A549 (cell line): ENCODE measurements around the gene KCNQ1. TPM values are rescaled to one million over a fixed set of nuclear protein-coding genes. Genes with fewer than 3 reads are reported as not detected.

ENCODE experiments used
- ATAC-seq, 2 experiments: fragments of 200-7000 bp in 1 of 2; fragments of >200 bp in 1 of 2; cut with Nextera tagmentation in 1 of 2; cut with Tn5 transposase in 1 of 2; 3 replicates each; pipeline versions ENCODE4 v1.8.0 to v1.9.1; 2018 to 2020; ENCODE audit warnings: mild to moderate bottlenecking in 1 of 2, moderate library complexity in 1 of 2
- CTCF ChIA-PET: fragments of 300-600 bp; sonication (Branson Sonifier 250); formaldehyde crosslinking; extraction: SDS; loops from one replicate; lab custom pipeline; 2021; ENCODE audit warnings: antibody characterized with exemption, inconsistent platforms; lab: Yijun Ruan, JAX
- POLR2A ChIA-PET: fragments of 350-600 bp; formaldehyde crosslinking; extraction: SDS; loops from one replicate; lab custom pipeline; 2021; ENCODE audit warnings: antibody characterized with exemption, inconsistent platforms; lab: Yijun Ruan, JAX
- DNase-seq, 2 experiments: peaks; one replicate each; pipeline versions ENCODE4 v3.0.0 to v3.0.0-alpha.2; 2011 to 2016; ENCODE audit warnings: low read depth in 1 of 2, low spot score in 1 of 2
- FAIRE-seq: peaks from 2 replicates; lab custom pipeline; 2011; peaks lifted over from hg19 to GRCh38; lab: Jason Lieb, UNC
- H3K27ac ChIP-seq, 2 experiments: fragments of >200 bp; sonication (Bioruptor Twin); formaldehyde crosslinking; 3 replicates each; pipeline ENCODE4 v1.5.1; 2016 to 2017
- H3K4me1 ChIP-seq: fragments of >200 bp; sonication (Bioruptor Twin); formaldehyde crosslinking; 3 replicates; pipeline ENCODE4 v1.6.1; 2016
- H3K4me2 ChIP-seq: fragments of >200 bp; sonication (Bioruptor Twin); formaldehyde crosslinking; 3 replicates; pipeline ENCODE4 v1.6.1; 2016
- H3K4me3 ChIP-seq: fragments of >200 bp; sonication (Bioruptor Twin); formaldehyde crosslinking; 3 replicates; pipeline ENCODE4 v1.5.1; 2016
- H3K9me3 ChIP-seq: fragments of >200 bp; sonication (Bioruptor Twin); formaldehyde crosslinking; 3 replicates; pipeline ENCODE4 v1.6.1; 2016
- ATOH8 ChIP-seq: fragments of 250-450 bp; sonication (Bioruptor Pico); IDR thresholded peaks from 2 replicates; pipeline ENCODE4 v1.5.0; 2020; ENCODE audit warnings: low read depth, mild to moderate bottlenecking, moderate library complexity
- CBX2 ChIP-seq: fragments of 200-600 bp; sonication (generic); IDR thresholded peaks from 2 replicates; pipeline ENCODE4 v1.6.1; 2016; ENCODE audit warnings: low read depth, mild to moderate bottlenecking, borderline replicate concordance
- CEBPB ChIP-seq, 2 experiments: fragments of >200 bp in 1 of 2; sonication (Bioruptor Twin) in 1 of 2; formaldehyde crosslinking in 1 of 2; IDR thresholded peaks; 2 replicates each; pipeline ENCODE4 v1.6.1; 2012 to 2016
- CHD4 ChIP-seq: fragments of 200-600 bp; sonication (generic); IDR thresholded peaks from 2 replicates; pipeline ENCODE4 v1.6.1; 2016; ENCODE audit warnings: antibody characterized with exemption, mild to moderate bottlenecking, borderline replicate concordance
- CTCF ChIP-seq: fragments of >200 bp; sonication (Bioruptor Twin); formaldehyde crosslinking; IDR thresholded peaks from 3 replicates; pipeline ENCODE4 v1.5.1; 2016
- EHF ChIP-seq: fragments of 250-450 bp; sonication (Bioruptor Pico); IDR thresholded peaks from 2 replicates; pipeline ENCODE4 v1.5.0; 2020; ENCODE audit warnings: mild to moderate bottlenecking
- ESRRA ChIP-seq: fragments of 150-350 bp; IDR thresholded peaks from 2 replicates; pipeline ENCODE4 v1.6.1; 2014; ENCODE audit warnings: mild to moderate bottlenecking, low read length, borderline replicate concordance
- HEYL ChIP-seq: fragments of 250-450 bp; sonication (Bioruptor Pico); IDR thresholded peaks from 2 replicates; pipeline ENCODE4 v1.8.0; 2021; ENCODE audit warnings: mild to moderate bottlenecking, moderate library complexity
- HOXA7 ChIP-seq: fragments of 250-450 bp; sonication (Bioruptor Pico); IDR thresholded peaks from 2 replicates; pipeline ENCODE4 v1.5.0; 2020; ENCODE audit warnings: mild to moderate bottlenecking, moderate library complexity
- HOXB5 ChIP-seq: fragments of 250-450 bp; sonication (Bioruptor Pico); IDR thresholded peaks from 2 replicates; pipeline ENCODE4 v1.5.0; 2020; ENCODE audit warnings: mild to moderate bottlenecking, moderate library complexity
- KDM5A ChIP-seq: fragments of 200-600 bp; sonication (generic); IDR thresholded peaks from 2 replicates; pipeline ENCODE4 v1.6.1; 2016; ENCODE audit warnings: antibody characterized with exemption, mild to moderate bottlenecking
- MAZ ChIP-seq: fragments of 150-350 bp; IDR thresholded peaks from 2 replicates; pipeline ENCODE4 v1.6.1; 2014; ENCODE audit warnings: antibody characterized with exemption, low read depth, low read length, borderline replicate concordance
- NPAS2 ChIP-seq: fragments of 250-450 bp; sonication (Bioruptor Pico); IDR thresholded peaks from 2 replicates; pipeline ENCODE4 v1.8.0; 2022; ENCODE audit warnings: mild to moderate bottlenecking, moderate library complexity, borderline replicate concordance
- NR3C1 ChIP-seq: fragments of >200 bp; sonication (Bioruptor Twin); formaldehyde crosslinking; IDR thresholded peaks from 3 replicates; pipeline ENCODE4 v1.6.1; 2017
- PHF8 ChIP-seq: fragments of 200-600 bp; sonication (generic); IDR thresholded peaks from 2 replicates; pipeline ENCODE4 v1.6.1; 2016; ENCODE audit warnings: low read depth, mild to moderate bottlenecking, antibody characterized with exemption, moderate library complexity, borderline replicate concordance
- POLR2AphosphoS2 ChIP-seq: conservative IDR thresholded peaks from 2 replicates; pipeline ENCODE4 v1.6.1; 2012; ENCODE audit warnings: low read length, improper control_type of control experiment, inconsistent platforms
- RARB ChIP-seq: fragments of 250-450 bp; sonication (Bioruptor Pico); IDR thresholded peaks from 2 replicates; pipeline ENCODE4 v1.8.0; 2021; ENCODE audit warnings: mild to moderate bottlenecking, moderate library complexity
- REST ChIP-seq: fragments of 200-600 bp; sonication (generic); IDR thresholded peaks from 2 replicates; pipeline ENCODE4 v1.6.1; 2016; ENCODE audit warnings: antibody characterized with exemption, mild to moderate bottlenecking, moderate library complexity
- SMC3 ChIP-seq: fragments of >200 bp; sonication (Bioruptor Twin); formaldehyde crosslinking; IDR thresholded peaks from 3 replicates; pipeline ENCODE4 v1.6.1; 2018; ENCODE audit warnings: inconsistent platforms
- SREBF2 ChIP-seq: fragments of 450-650 bp; IDR thresholded peaks from 2 replicates; pipeline ENCODE4 v1.6.1; 2014; ENCODE audit warnings: mild to moderate bottlenecking, moderate library complexity
- TFCP2L1 ChIP-seq: fragments of 250-450 bp; sonication (Bioruptor Pico); IDR thresholded peaks from 2 replicates; pipeline ENCODE4 v1.5.0; 2021; ENCODE audit warnings: mild to moderate bottlenecking
- TP53 ChIP-seq: fragments of 250-450 bp; sonication (Bioruptor Pico); IDR thresholded peaks from 2 replicates; pipeline ENCODE4 v1.5.0; 2021; ENCODE audit warnings: mild to moderate bottlenecking, moderate library complexity
- USF2 ChIP-seq: fragments of 450-650 bp; IDR thresholded peaks from 2 replicates; pipeline ENCODE4 v1.6.1; 2014; ENCODE audit warnings: antibody characterized with exemption
- ZC3H11A ChIP-seq: fragments of 450-650 bp; IDR thresholded peaks from 2 replicates; pipeline ENCODE4 v1.6.1; 2014; ENCODE audit warnings: antibody characterized with exemption, mild to moderate bottlenecking
- ZFP36 ChIP-seq: fragments of 450-650 bp; IDR thresholded peaks from 2 replicates; pipeline ENCODE4 v1.6.1; 2014; ENCODE audit warnings: borderline replicate concordance; ENCODE audit not compliant: partially characterized antibody
- WGBS: methylation state at CpG from one replicate; pipeline ENCODE4 v1.1.6; 2017; ENCODE audit errors: missing lambda C conversion rate; 5-methylcytosine and 5-hydroxymethylcytosine counted together
- polyA plus RNA-seq, 4 experiments: library from polyadenylated mRNA; depleted of rRNA in 3 of 4; stranded (reverse); fragments of >200 nt; fragmentation: RNase III in 1 of 4; extraction: RNeasy Plus Mini Kit Qiagen cat#74134 plus additional on column Dnase treatment in 1 of 4; gene quantifications; 2 replicates in 3 of 4; 3 replicates in 1 of 4; pipeline ENCODE4 v1.2.3, GENCODE V29; 2011 to 2017

Gene KCNQ1
- polyA plus RNA-seq, 2 of the 4 experiments (the other 2 are of a cell fraction), result 0.14 to 0.17 TPM

- no peak overlapping the region for H3K4me3 ChIP-seq
- POLR2A ChIA-PET, result no interaction called here
- no peak for FAIRE-seq
- no peaks in the 10 kb centered on the region for H3K4me1 ChIP-seq
- TF ChIP-seq CBX2, result no peak
- TF ChIP-seq SMC3, result no peak
- no peak for TF ChIP-seq CTCF
- TF ChIP-seq HEYL (CRISPR knock-in tag), result no peak
- no peak for TF ChIP-seq ATOH8
- no peak for TF ChIP-seq KDM5A
- no peak for TF ChIP-seq EHF
- no peak for TF ChIP-seq CEBPB (IDR thresholded peaks at IDR 0.05)
- TF ChIP-seq TFCP2L1 (CRISPR knock-in tag), result no peak
- TF ChIP-seq ESRRA, result no peak
- DNase-seq, result no peak
- WGBS, result 31% methylated on average over 8 of the region's 9 CpGs
- CTCF ChIA-PET, result interaction anchor here (0.6 to 1.5 kb wide), 3 partner anchors 11 to 178 kb away, joined by 3 to 4 read pairs (median 4); no protein-coding TSS in a partner anchor
- no peak for ATAC-seq
- no peak overlapping the region for H3K27ac ChIP-seq
- no peaks in the 10 kb centered on the region for H3K9me3 ChIP-seq
- H3K4me2 ChIP-seq, result no peak overlapping the region
These were observed 269.6 kb downstream of the KCNQ1 start for GRCh38 chr11:2714463-2714800.

- 66% methylated on average over 7 of the region's 7 CpGs for WGBS
- POLR2A ChIA-PET, result no interaction called here
- CTCF ChIA-PET, result interaction anchor here (1.1 to 1.5 kb wide), 2 partner anchors 10 to 177 kb away, joined by 4 read pairs; no protein-coding TSS in a partner anchor
These were observed 270.1 kb downstream of the KCNQ1 start for GRCh38 chr11:2714871-2715270.

GRCh38 chr11:2715716-2716350 is 271.0 kb downstream of the KCNQ1 start:
- no peaks in the 10 kb centered on the region for H3K9me3 ChIP-seq
- FAIRE-seq, result no peak
- H3K4me2 ChIP-seq, result no peak overlapping the region
- no peak overlapping the region for H3K27ac ChIP-seq
- DNase-seq, result no peak
- H3K4me1 ChIP-seq, result no peaks in the 10 kb centered on the region
- ChIA-PET POLR2A (no interaction called here), CTCF (no interaction called here)
- ATAC-seq, result no peak
- no peak overlapping the region for H3K4me3 ChIP-seq
- 69% methylated on average over 15 of the region's 15 CpGs for WGBS
- no peak for TF ChIP-seq CTCF
- no peak for TF ChIP-seq RARB (CRISPR knock-in tag)
- TF ChIP-seq USF2, result no peak
- TF ChIP-seq MAZ, result no peak
- TF ChIP-seq TP53 (CRISPR knock-in tag), result no peak
- TF ChIP-seq PHF8, result no peak
- TF ChIP-seq CHD4, result no peak
- TF ChIP-seq REST, result no peak
- no peak for TF ChIP-seq ZC3H11A
- no peak for TF ChIP-seq NR3C1
- no peak for TF ChIP-seq TFCP2L1 (CRISPR knock-in tag)
- TF ChIP-seq POLR2AphosphoS2, result no peak
- no peak for TF ChIP-seq SREBF2

More at GRCh38 chr11:2714871-2715270, 270.1 kb downstream of the KCNQ1 start:
- Histone ChIP-seq H3K27ac (no peak overlapping the region), H3K9me3 (no peaks in the 10 kb centered on the region), H3K4me3 (no peak overlapping the region), H3K4me2 (no peak overlapping the region), H3K4me1 (no peaks in the 10 kb centered on the region)
- no peak for TF ChIP-seq NPAS2 (CRISPR knock-in tag)
- no peak for TF ChIP-seq HOXB5
- no peak for TF ChIP-seq CHD4
- TF ChIP-seq HOXA7 (CRISPR knock-in tag), result no peak
- no peak for TF ChIP-seq ZFP36
- no peak for DNase-seq
- no peak for ATAC-seq
- no peak for FAIRE-seq
